Upper lobe of left lung (tissue), 4 donors: ENCODE results near the gene DTNB.

ENCODE experiments used
- CTCF ChIP-seq, 6 experiments: fragments of 450-650 bp in 4 of 6; fragments of 200-600 bp in 2 of 6; sonication (generic) in 2 of 6; IDR thresholded peaks; one replicate each; pipeline ENCODE4 v1.5.1; 2016 to 2019; ENCODE audit warnings: antibody characterized with exemption in 6 of 6
- EP300 ChIP-seq, 4 donors: sonication (generic); formaldehyde crosslinking; IDR thresholded peaks; one replicate each; pipeline ENCODE4 v1.5.1; 2017; ENCODE audit warnings: antibody characterized with exemption in 4 of 4, control low read depth in 2 of 4
- POLR2A ChIP-seq, 4 donors: fragments of 450-650 bp; IDR thresholded peaks; one replicate each; pipeline ENCODE4 v1.5.1; 2016 to 2017; ENCODE audit warnings: antibody characterized with exemption in 4 of 4, mild to moderate bottlenecking in 2 of 4

GRCh38 chr2:25651782-25652455 lies 21.5 kb downstream of the DTNB start:
- TF ChIP-seq EP300 (IDR thresholded peaks at IDR 0.05), result no peak
- no peak for TF ChIP-seq CTCF (IDR thresholded peaks at IDR 0.05)
- no peak for TF ChIP-seq POLR2A (IDR thresholded peaks at IDR 0.05)
